GM12878 (cell line): ENCODE results near the gene RSBN1L. TPM values are rescaled to one million over a fixed set of nuclear protein-coding genes. Genes with fewer than 3 reads are reported as not detected.
A peak's percentile ranks its signal among the peaks of the same experiment; 100 is the strongest.

ENCODE experiments used
- ATAC-seq: fragments of 200-7000 bp; cut with Tn5 transposase; 3 replicates; pipeline ENCODE4 v1.9.1; 2020; ENCODE audit warnings: mild to moderate bottlenecking, moderate library complexity
- BruUV-seq: library from RNA; stranded (reverse); fragments of 400-500 nt; replicated peaks from 2 replicates; lab custom pipeline; 2021; lab: Mats Ljungman, UMichigan
- CTCF ChIA-PET: fragments of 300-600 bp; sonication (Branson Sonifier 250); formaldehyde crosslinking; extraction: SDS; loops from one replicate; lab custom pipeline; 2021; ENCODE audit warnings: inconsistent platforms; lab: Yijun Ruan, JAX
- POLR2A ChIA-PET: fragments of 350-600 bp; formaldehyde crosslinking; extraction: SDS; loops from one replicate; lab custom pipeline; 2021; ENCODE audit warnings: inconsistent platforms; lab: Charles Lee
- RAD21 ChIA-PET: fragments of 300-600 bp; sonication (Branson Sonifier 250); formaldehyde crosslinking; loops from one replicate; lab custom pipeline; 2023; ENCODE audit warnings: antibody characterized with exemption; ENCODE audit not compliant: unreplicated experiment; lab: Charles Lee
- SMC1A ChIA-PET: fragments of 300-600 bp; sonication (Branson Sonifier 250); formaldehyde crosslinking; loops from one replicate; lab custom pipeline; 2023; ENCODE audit not compliant: unreplicated experiment, uncharacterized antibody; lab: Charles Lee
- DNase-seq: peaks from one replicate; pipeline ENCODE4 v3.0.0-alpha.2; 2011; ENCODE audit warnings: low read depth, low spot score
- FAIRE-seq: peaks from 3 replicates; lab custom pipeline; 2011; peaks lifted over from hg19 to GRCh38; lab: Jason Lieb, UNC
- H2AFZ ChIP-seq: 2 replicates; pipeline ENCODE4 v1.6.0; 2011; ENCODE audit warnings: low read depth, low read length, control low read depth; ENCODE audit not compliant: control insufficient read depth
- H3K27ac ChIP-seq: 2 replicates; pipeline ENCODE4 v1.5.1; 2011; ENCODE audit warnings: control low read depth; ENCODE audit not compliant: control insufficient read depth, insufficient read depth
- H3K27me3 ChIP-seq, 2 experiments: replicated peaks in 1 of 2; 2 replicates each; pipeline versions ENCODE4 v1.6.0 to v1.6.1; 2011; ENCODE audit warnings: low read length in 1 of 2; ENCODE audit not compliant: control insufficient read depth in 2 of 2, insufficient read depth in 2 of 2
- H3K36me3 ChIP-seq, 2 experiments: 2 replicates each; pipeline ENCODE4 v1.5.1; 2011; ENCODE audit warnings: low read length in 1 of 2; ENCODE audit not compliant: control insufficient read depth in 2 of 2, insufficient read depth in 2 of 2
- H3K4me1 ChIP-seq: 2 replicates; pipeline ENCODE4 v1.6.1; 2011; ENCODE audit warnings: mild to moderate bottlenecking, low read length, moderate library complexity, mixed read lengths; ENCODE audit not compliant: control insufficient read depth, insufficient read depth
- H3K4me2 ChIP-seq: 2 replicates; pipeline ENCODE4 v1.6.0; 2011; ENCODE audit warnings: control low read depth; ENCODE audit not compliant: control insufficient read depth, insufficient read depth
- H3K4me3 ChIP-seq: fragments of 200-600 bp; sonication (generic); 2 replicates; pipeline ENCODE4 v1.5.1; 2016
- H3K79me2 ChIP-seq: 2 replicates; pipeline ENCODE4 v1.6.0; 2011; ENCODE audit warnings: low read length; ENCODE audit not compliant: control insufficient read depth, insufficient read depth
- H3K9ac ChIP-seq: 2 replicates; pipeline ENCODE4 v1.8.0; 2011; ENCODE audit warnings: low read length, control low read depth, mixed read lengths; ENCODE audit not compliant: control insufficient read depth, insufficient read depth
- H3K9me3 ChIP-seq: replicated peaks from 3 replicates; pipeline ENCODE4 v1.5.1; 2011; ENCODE audit warnings: mild to moderate bottlenecking, low read length; ENCODE audit not compliant: control insufficient read depth, insufficient read depth
- H4K20me1 ChIP-seq: 2 replicates; pipeline ENCODE4 v1.6.0; 2011; ENCODE audit not compliant: control insufficient read depth, insufficient read depth
- BRCA1 ChIP-seq: IDR thresholded peaks from 2 replicates; pipeline ENCODE4 v1.6.1; 2011; ENCODE audit warnings: low read depth, low read length, improper control_type of control experiment
- CREB1 ChIP-seq: IDR thresholded peaks from 2 replicates; pipeline ENCODE4 v1.6.1; 2012; ENCODE audit warnings: low read depth, mild to moderate bottlenecking, inconsistent platforms
- CREM ChIP-seq: IDR thresholded peaks from 2 replicates; pipeline ENCODE4 v1.6.1; 2014; ENCODE audit warnings: antibody characterized with exemption, low read depth
- EGR1 ChIP-seq, 2 experiments: IDR thresholded peaks; 1 replicate in 1 of 2; 2 replicates in 1 of 2; pipeline ENCODE4 v1.6.1; 2011 to 2012; ENCODE audit warnings: low read depth in 2 of 2, low read length in 2 of 2, borderline replicate concordance in 1 of 2, mild to moderate bottlenecking in 1 of 2, moderate library complexity in 1 of 2
- HDGF ChIP-seq: fragments of 450-650 bp; IDR thresholded peaks from 2 replicates; pipeline ENCODE4 v1.6.1; 2016; ENCODE audit warnings: antibody characterized with exemption
- NFXL1 ChIP-seq: fragments of 450-650 bp; IDR thresholded peaks from 2 replicates; pipeline ENCODE4 v1.6.1; 2017; ENCODE audit warnings: antibody characterized with exemption, mild to moderate bottlenecking, borderline replicate concordance
- NR2F1 ChIP-seq: fragments of 450-650 bp; conservative IDR thresholded peaks from 2 replicates; pipeline ENCODE4 v1.6.1; 2017; ENCODE audit warnings: mild to moderate bottlenecking
- NRF1 ChIP-seq: conservative IDR thresholded peaks from 2 replicates; pipeline ENCODE4 v1.6.1; 2011; ENCODE audit warnings: mild to moderate bottlenecking, low read depth, low read length, improper control_type of control experiment
- PML ChIP-seq: IDR thresholded peaks from 2 replicates; pipeline ENCODE4 v1.6.1; 2012; ENCODE audit warnings: low read length, inconsistent platforms
- RUNX3 ChIP-seq: IDR thresholded peaks from 2 replicates; pipeline ENCODE4 v1.6.1; 2012; ENCODE audit warnings: low read length, inconsistent platforms
- SIN3A ChIP-seq: IDR thresholded peaks from 2 replicates; pipeline ENCODE4 v1.6.1; 2012; ENCODE audit warnings: low read depth, low read length, improper control_type of control experiment
- ZNF384 ChIP-seq: IDR thresholded peaks from 2 replicates; pipeline ENCODE4 v1.6.1; 2012; ENCODE audit warnings: low read depth, mild to moderate bottlenecking, low read length, improper control_type of control experiment, borderline replicate concordance
- WGBS: methylation state at CpG from one replicate; pipeline ENCODE4 v1.1.6; 2016; ENCODE audit warnings: low lambda C conversion rate; ENCODE audit not compliant: insufficient replicate concordance, insufficient coverage; ENCODE audit errors: missing lambda C conversion rate; 5-methylcytosine and 5-hydroxymethylcytosine counted together
- in situ Hi-C: fragments of 300-500 bp; cut with MboI; formaldehyde crosslinking; loops from 9 replicates; pipeline ENCODE4 v1.14.3; 2018; ENCODE audit warnings: mixed read lengths
- intact Hi-C: fragments of 100-400 bp; cut with micrococcal nuclease; formaldehyde crosslinking; loops from one replicate; pipeline ENCODE4 v1.14.2; 2022; ENCODE audit not compliant: unreplicated experiment
- polyA plus RNA-seq, 11 experiments: library from polyadenylated mRNA; depleted of rRNA in 4 of 11; unstranded in 6 of 11; stranded (reverse) in 5 of 11; fragments of >200 nt; fragmentation: Nextera tagmentation in 4 of 11; fragmentation: Illumina TruSeq in 1 of 11; extraction: Ambion mirVana in 4 of 11; extraction: Trizol in 1 of 11; gene quantifications; 1 replicate in 1 of 11; 2 replicates in 10 of 11; pipeline versions ENCODE4 v1.2.1 to v1.2.3, GENCODE V29; 2011 to 2016; ENCODE audit warnings: inconsistent platforms in 2 of 11, missing spikeins in 2 of 11, low read depth in 1 of 11
- total RNA-seq, 4 experiments: library from RNA; depleted of rRNA in 3 of 4; stranded (reverse); fragments of >200 nt in 3 of 4; fragmentation: Illumina TruSeq in 1 of 4; extraction: Trizol in 1 of 4; gene quantifications; 2 replicates each; pipeline versions ENCODE4 v1.2.1 to v1.2.3, GENCODE V29; 2013 to 2021
- TF ChIP-seq, protein P1 (sequence below): IDR thresholded peaks from 2 replicates; pipeline ENCODE4 v1.6.1; 2011; ENCODE audit warnings: low read depth, mild to moderate bottlenecking, low read length, moderate library complexity, borderline replicate concordance; ENCODE audit errors: extremely low read depth
- TF ChIP-seq, protein P2 (sequence below): IDR thresholded peaks from 2 replicates; pipeline ENCODE4 v1.6.1; 2012; ENCODE audit warnings: mild to moderate bottlenecking, low read depth, low read length
- TF ChIP-seq, protein P3 (sequence below): IDR thresholded peaks from 2 replicates; pipeline ENCODE4 v1.6.1; 2012; ENCODE audit warnings: low read depth, low read length, improper control_type of control experiment

The RSBN1L gene
- total and polyA plus RNA-seq, 10 of the 15 experiments (the other 5 are each of a cell fraction or from before 2014, with no cell fraction given): 4.5 to 23.7 (median 10.3) TPM

DNA sequence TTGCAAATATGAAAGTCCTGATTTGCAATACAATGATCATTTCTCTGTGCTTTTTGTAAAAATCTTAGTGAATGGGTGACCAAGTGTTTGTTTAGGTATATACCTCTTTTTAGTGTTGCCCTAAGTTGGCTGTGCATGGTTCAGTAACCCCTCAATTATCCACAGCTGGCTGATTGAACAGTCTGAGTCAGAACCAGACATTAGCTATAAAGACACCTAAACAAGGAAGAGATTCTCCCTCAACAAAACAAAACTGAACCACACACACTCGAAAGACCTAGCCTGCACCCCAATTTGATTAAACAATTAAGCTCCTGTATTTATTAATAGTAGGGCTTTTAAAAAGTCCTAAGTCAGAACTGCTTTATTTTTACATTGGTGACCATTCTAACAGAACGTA is 2.8 kb downstream of the RSBN1L start:
- WGBS: 0% methylated on average over 2 of the region's 2 CpGs
- RAD21 ChIA-PET: interaction anchor here (0.9 to 2.1 kb wide), 5 partner anchors 11 to 59 kb away, joined by 3 to 9 read pairs (median 4); no protein-coding TSS in a partner anchor
- peak; percentile 61 for FAIRE-seq
- peak overlapping the region; percentile 43 for H3K27ac ChIP-seq
- H4K20me1 ChIP-seq: peaks cover 3% of the 10 kb centered on the region; the same call in 1 of the 2 replicates
- no peak overlapping the region for H2AFZ ChIP-seq
- peaks cover 6% of the 10 kb centered on the region for H3K4me1 ChIP-seq
- peak overlapping the region; percentile 68 for H3K4me2 ChIP-seq
- peak overlapping the region; percentile 99 for H3K4me3 ChIP-seq
- DNase-seq: peak; percentile 67
- no TSS peak for BruUV-seq
- POLR2A ChIA-PET: interaction anchor here (0.6 to 1.5 kb wide), 4 partner anchors 9 to 102 kb away, joined by 3 read pairs; no protein-coding TSS in a partner anchor
- CTCF ChIA-PET: interaction anchor here (0.6 to 4.4 kb wide), 5 partner anchors 9 to 1083 kb away, joined by 3 to 29 read pairs (median 15); no protein-coding TSS in a partner anchor
- in situ Hi-C loops: no loop called here
- H3K79me2 ChIP-seq: peaks cover 87% of the 10 kb centered on the region
- H3K27me3 ChIP-seq: no peaks in the 10 kb centered on the region
- SMC1A ChIA-PET: interaction anchor here (0.8 to 3.7 kb wide), 9 partner anchors 9 to 155 kb away, joined by 3 to 15 read pairs (median 6); no protein-coding TSS in a partner anchor
- H3K9me3 ChIP-seq: no peaks in the 10 kb centered on the region
- H3K9ac ChIP-seq: peak overlapping the region; percentile 18; the same call in 1 of the 2 replicates
- intact Hi-C loops: no loop called here
- H3K36me3 ChIP-seq: 0 out of 4 replicates have a peak, but pooled peaks cover 0 to 3% of the 10 kb centered on the region in 2 experiments
- peak; percentile 51 for ATAC-seq
- TF ChIP-seq EGR1 (IDR thresholded peaks at IDR 0.05; ENCODE audit: borderline replicate concordance in 1 of 2, low read depth in 2 of 2, low read length in 2 of 2) (no peak), CREB1 (no peak), SIN3A (no peak), RUNX3 (peak; percentile 71), NRF1 (no peak), HDGF (no peak), BRCA1 (no peak), NR2F1 (0 out of 2 replicates have a peak, but pooled peaks have one; percentile 34), PML (no peak), NFXL1 (no peak), ZNF384 (no peak), CREM (no peak)
- TF ChIP-seq, protein P1, sequence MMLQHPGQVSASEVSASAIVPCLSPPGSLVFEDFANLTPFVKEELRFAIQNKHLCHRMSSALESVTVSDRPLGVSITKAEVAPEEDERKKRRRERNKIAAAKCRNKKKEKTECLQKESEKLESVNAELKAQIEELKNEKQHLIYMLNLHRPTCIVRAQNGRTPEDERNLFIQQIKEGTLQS: no peak
- TF ChIP-seq, protein P2, sequence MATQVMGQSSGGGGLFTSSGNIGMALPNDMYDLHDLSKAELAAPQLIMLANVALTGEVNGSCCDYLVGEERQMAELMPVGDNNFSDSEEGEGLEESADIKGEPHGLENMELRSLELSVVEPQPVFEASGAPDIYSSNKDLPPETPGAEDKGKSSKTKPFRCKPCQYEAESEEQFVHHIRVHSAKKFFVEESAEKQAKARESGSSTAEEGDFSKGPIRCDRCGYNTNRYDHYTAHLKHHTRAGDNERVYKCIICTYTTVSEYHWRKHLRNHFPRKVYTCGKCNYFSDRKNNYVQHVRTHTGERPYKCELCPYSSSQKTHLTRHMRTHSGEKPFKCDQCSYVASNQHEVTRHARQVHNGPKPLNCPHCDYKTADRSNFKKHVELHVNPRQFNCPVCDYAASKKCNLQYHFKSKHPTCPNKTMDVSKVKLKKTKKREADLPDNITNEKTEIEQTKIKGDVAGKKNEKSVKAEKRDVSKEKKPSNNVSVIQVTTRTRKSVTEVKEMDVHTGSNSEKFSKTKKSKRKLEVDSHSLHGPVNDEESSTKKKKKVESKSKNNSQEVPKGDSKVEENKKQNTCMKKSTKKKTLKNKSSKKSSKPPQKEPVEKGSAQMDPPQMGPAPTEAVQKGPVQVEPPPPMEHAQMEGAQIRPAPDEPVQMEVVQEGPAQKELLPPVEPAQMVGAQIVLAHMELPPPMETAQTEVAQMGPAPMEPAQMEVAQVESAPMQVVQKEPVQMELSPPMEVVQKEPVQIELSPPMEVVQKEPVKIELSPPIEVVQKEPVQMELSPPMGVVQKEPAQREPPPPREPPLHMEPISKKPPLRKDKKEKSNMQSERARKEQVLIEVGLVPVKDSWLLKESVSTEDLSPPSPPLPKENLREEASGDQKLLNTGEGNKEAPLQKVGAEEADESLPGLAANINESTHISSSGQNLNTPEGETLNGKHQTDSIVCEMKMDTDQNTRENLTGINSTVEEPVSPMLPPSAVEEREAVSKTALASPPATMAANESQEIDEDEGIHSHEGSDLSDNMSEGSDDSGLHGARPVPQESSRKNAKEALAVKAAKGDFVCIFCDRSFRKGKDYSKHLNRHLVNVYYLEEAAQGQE: no peak
- TF ChIP-seq, protein P3, sequence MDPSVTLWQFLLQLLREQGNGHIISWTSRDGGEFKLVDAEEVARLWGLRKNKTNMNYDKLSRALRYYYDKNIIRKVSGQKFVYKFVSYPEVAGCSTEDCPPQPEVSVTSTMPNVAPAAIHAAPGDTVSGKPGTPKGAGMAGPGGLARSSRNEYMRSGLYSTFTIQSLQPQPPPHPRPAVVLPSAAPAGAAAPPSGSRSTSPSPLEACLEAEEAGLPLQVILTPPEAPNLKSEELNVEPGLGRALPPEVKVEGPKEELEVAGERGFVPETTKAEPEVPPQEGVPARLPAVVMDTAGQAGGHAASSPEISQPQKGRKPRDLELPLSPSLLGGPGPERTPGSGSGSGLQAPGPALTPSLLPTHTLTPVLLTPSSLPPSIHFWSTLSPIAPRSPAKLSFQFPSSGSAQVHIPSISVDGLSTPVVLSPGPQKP: no peak
